Activated CD4-positive, CD25-positive, alpha-beta regulatory T cell (primary cell): ENCODE results near the gene CCDC150.
"Not testable (repeated sequence)": the region's sequence is repeated elsewhere in the genome, so short reads cannot be mapped to it uniquely, and the experiment has no call there.

Experiments used
- DNase-seq, 4 experiments: peaks; one replicate each; lab custom pipeline; 2025; lab: John Stamatoyannopoulos, UW

The CCDC150 gene

DNA sequence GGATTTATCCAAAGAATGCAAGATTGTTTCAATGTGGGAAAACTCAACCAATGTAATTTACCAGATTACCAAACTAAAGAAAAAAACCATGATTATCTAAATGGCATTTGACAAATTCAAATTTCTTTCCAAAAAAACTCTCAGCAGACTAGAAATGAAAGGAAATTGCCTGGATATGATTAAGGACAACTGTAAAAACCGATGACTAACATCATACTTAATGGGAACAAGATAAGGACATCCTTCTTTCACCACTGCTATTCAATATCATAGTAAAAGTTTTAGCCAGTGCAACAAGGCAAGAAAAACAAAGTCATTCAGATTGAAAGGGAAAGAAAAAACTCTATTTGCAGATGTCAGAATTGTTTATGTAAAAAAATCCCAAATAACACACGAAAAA, 4.4 kb upstream of the CCDC150 start:
- no peak for DNase-seq

DNA sequence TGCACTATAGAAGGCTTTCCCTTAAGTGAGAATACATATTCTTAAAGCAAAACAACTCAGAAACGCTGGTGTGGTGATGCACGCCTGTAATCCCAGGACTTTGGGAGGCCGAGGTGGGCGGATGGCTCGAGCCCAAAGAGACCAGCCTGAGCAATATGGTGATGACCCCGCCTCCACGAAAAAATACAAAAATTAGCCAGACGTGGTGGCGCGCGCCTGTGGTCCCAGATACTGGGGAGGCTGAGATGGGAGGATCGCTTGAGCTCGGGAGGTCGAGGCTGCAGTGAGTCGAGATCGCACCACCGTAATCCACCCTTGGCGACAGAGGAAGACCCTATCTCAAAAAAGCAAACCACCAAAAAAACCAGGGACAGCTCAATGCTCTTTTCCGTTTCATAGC, 750 bp upstream of the CCDC150 start:
- DNase-seq: no peak

DNA sequence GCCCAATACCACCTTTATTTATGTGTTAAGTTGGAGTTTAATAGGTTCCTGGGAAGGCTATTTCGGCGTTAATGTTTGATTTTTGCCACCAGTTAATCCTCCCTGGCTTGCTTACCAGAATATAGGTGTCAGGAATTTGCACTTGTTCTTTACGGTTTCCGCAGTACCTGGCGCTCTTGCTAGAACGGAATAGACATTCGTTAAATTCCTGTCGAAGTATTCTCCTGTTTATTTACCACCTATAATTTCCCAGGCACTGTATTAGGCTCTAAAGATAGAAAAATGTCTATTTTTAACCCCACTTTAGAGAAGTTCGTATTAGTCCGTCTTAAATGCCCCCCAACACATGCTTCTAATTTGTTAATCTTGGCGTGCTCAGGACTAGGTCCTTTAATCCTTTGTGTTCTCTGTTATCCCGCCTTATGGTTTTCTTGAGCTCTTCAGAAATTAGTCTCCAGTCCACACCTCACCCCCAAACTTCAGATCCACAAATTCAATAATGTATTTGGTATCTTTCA, 575 bp downstream of the CCDC150 start:
- DNase-seq: no peak

DNA sequence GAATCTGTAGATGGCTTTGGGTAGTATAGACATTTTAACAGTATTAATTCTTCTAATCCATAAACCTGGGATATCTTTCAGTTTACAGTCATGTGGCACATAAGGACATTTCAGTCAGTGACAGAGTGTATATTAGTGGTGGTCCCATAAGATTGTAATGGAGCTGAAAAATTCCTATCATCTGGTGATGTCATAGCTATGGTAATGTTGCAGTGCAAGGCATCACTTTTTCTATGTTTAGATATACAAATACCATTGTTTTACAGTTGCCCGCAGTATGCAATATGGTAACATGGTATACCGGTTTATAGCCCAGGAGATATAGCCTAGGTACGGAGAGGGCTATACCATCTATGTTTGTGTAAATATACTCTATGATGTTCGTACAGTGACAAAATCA, 9.7 kb downstream of the CCDC150 start:
- DNase-seq: no peak

DNA sequence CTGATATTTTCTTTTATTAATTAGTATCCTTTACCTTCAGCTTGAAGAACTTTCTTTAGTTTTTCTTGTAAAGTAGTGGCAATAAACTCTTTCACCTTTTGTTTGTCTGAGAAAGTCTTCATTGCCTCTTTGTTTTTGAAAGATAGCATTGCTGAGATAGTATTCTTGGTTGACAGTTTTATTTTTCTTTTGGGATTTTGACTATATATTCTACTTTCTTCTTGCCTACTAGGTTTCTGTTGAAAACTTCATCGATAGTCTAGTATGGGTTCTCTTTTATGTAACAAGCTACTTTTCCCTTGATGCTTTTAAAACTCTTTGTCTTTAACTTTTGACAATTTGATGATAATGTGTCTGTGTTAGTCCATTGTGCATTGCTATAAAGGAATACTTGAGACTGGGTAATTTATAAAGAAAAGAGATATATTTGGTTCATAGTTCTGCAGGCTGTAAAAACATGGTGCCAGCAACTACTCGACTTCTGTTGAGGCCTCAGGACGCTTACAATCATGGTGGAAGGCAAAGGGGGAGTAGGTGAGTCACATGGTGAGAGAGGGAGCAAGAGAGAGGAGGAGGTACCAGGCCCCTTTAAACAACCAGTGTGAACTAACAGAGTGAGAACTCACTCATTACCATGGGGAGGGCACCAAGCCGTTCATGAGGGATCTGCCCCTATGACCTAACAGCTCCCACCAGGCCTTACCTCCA, 12.0 kb downstream of the CCDC150 start:
- DNase-seq: no peak

DNA sequence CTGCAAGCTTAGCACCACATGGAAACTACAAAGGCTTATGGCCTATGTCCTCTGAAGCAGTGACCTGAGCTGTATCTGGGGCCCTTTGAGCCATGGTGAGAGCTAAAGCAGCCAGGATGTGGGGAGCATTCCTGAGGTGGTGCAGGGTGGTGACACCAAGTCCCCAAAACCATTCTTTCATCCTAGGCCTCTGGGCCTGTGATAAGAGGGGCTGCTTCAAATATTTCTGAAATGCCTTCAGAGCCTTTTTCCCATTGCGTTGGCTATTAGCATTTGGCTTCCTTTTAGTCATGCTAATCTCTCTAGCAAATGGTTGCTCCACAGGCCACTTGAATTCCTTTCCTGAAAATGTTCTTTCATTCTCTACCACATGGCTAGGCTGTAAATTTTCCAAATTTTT, 13.4 kb downstream of the CCDC150 start:
- DNase-seq: no peak

DNA sequence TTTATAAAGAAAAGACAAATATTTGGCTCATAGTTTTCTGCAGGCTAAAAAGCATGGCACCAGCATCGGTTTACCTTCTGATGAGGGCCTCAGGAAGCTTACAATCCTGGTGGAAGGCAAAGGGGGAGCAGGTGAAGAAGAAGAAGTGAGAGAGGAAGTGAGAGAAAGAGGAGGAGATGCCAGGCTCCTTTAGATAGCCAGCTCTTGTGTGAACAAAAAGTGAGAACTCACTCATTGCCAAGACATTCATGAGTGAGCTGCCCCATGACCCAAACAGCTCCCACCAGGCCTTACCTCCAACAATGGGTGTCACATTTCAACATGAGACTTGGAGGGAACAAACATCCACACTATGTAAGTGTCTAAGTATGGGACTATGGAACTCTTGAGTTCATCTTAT, 14.3 kb downstream of the CCDC150 start:
- no peak for DNase-seq

DNA sequence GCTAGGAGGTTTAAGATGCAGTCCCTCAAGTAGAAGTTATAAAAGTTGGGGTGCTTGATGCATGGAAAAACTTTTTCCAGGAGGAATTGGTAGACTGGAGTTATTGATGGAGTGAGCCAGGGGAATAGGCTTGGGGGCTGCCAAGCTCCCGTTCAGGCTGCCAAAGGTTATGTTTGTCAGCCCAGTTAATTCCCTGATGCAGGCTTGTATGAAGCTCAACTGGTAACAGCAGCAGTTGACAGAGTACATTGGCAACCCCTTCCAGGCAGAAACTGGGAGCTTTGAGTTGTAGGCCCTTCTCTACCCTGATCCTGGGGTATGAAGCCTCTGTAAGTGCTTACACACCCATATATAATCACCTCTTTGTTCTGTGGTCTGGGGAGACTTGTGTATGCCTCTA, 16.2 kb downstream of the CCDC150 start:
- DNase-seq: no peak

DNA sequence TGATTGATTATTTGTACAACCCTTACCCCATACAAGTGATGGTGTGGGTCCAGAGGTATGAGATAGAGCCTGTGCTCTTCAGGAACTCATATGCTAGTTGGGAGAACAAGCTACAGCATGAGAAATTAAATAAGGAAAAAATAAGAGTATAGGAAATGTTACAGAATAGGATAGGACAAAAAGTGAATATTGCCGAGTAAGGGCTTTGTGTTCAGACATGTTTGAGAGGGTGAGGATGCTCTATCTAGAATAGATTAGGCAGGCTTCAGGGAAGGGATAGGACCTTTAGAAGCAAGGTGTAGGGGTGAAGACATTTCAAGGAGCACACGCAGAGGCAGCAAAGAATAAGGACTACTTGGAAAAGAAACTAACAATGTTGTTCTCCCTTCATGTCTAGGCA, 17.8 kb downstream of the CCDC150 start:
- DNase-seq: no peak

DNA sequence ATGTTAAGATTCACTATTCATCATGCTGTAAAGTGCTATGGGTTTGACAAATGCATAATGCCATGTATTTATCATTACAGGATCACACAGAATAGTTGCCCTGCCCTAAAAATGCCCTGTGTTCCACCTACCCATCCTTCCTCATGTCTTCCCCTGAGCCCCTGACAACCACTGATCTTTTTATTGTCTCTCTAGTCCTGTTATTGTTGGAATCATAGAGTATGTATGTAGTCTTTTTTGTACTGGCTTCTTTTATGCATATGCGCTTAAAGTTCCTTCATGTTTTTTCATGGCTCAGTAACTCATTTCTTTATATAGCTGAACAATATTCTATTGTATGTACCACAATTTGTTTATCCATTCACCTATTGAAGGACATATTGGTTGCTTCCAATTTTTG, 20.3 kb downstream of the CCDC150 start:
- no peak for DNase-seq

DNA sequence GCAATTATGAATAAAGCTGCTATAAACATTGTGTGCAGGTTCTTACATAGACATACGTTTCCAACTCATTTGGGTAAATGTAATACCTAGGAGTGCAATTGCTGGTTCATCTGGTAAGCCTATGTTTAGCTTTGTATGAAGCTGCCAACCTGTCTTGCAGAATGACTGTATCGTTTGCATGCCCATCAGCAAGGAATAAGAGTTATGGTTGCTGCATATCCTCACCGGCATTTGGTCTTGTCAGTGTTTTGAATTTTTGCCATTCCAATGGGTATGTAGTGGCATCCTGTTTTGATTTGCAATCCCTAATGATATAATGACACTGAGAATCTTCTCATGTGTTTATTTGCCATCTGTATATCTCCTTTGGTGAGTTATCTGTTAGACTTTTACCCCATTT, 20.7 kb downstream of the CCDC150 start:
- DNase-seq: no peak

DNA sequence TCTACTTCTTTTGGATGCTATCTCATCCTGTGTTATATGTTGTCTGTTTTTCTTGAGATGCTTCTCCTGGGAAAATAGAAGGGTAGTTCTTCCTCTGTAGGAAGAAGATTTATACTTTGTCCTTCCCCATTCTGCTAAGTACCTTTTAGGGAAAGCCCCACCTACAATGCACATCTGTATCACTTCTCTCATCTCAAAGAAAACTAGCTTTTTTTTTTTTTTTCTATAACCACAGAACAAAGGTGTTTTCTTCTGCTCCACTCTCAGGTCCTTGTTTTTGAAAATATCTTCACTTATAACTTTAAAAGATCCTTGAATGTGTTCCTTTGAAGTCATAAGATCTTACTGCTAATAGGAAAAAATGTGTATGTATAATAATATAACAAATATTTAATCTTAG, 30.8 kb downstream of the CCDC150 start:
- DNase-seq: no peak

DNA sequence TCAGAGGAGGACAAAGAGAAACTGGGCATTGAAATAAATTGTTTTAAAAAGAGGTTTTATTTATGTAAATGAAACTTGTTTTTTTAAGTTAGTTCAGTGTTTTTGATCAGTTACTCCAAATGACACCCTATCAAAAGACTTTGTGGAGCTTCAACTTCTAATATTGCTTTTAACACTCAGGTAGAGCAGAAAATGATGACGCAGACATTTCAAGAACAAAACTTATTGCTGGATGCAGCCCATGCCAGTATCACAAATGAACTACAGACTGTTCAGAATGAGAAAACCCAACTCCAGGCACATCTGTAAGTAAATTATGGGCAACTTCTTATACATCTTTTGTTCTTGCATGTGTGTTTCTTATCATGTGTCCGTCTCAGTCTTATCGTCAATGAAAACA, 36.4 kb downstream of the CCDC150 start:
- no peak for DNase-seq

DNA sequence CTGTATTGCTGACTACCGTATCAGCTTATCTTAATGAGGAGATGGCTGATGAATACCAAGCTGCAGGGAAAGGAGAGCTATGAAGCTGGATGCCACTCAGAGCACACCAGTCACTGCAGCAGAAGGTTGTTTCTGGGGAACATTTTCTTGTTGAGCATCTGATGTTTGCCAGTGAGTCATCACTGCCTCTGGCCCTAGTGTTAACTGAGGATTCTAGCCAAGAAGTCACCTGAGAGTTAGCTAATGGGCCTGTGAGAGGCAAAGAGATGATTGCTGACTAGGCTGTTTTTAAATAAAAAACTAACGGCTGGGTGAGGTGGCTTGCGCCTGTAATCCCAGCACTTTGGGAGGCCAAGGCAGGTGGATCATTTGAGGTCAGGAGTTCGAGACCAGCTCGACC, 37.9 kb downstream of the CCDC150 start:
- DNase-seq: no peak

DNA sequence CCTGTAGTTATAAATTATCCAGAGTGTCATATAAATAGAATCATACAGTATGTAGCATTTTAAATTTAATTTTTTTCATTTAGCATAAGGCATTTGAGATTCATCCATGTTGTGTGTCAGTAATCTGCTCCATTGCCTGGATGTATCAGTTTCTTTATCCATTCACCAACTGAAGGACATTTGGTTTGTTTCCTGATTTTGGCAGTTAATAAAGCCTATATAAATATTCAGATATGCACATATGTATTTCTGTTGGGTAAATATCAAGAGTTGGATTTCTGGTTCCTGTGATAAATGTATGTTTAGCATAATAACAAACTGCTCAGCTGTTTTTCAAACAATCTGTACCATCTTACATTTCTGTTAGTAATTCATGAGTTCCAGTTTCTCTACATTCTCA, 39.9 kb downstream of the CCDC150 start:
- DNase-seq: no peak

DNA sequence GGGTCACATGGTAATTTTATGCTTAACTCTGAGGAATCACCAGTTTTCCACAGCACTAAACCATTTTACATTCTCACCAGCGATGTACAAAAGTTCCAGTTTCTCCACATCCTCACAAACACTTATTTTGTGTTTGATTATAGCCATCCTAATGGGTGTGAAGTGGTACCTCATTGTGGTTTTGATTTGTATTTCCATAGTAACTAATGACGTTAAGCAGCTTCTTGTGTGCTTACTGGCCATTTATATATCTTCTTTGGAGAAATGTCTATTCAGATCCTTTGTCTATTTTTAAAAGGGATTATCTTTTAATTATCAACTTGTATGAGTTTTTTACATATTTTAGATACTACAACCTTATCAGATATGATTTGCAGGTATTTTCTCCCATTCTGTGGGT, 42.0 kb downstream of the CCDC150 start:
- DNase-seq: no peak

DNA sequence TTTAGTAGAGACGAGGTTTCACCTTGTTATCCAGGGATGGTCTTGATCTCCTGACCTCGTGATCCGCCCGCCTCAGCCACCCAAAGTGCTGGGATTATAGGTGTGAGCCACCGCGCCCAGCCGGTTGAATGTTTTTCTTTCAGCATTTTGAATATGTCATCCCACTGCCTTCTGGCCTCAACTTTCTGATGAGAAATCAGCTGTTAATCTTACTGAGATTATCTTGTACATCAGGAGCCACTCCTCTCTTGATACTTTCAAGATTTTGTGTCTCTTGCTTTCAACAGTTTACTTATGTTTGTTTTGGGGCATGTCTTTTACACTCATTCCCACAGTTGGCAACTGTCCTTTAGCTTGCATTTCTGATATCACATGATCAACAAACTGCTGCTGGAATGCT, 46.3 kb downstream of the CCDC150 start:
- DNase-seq: no peak

DNA sequence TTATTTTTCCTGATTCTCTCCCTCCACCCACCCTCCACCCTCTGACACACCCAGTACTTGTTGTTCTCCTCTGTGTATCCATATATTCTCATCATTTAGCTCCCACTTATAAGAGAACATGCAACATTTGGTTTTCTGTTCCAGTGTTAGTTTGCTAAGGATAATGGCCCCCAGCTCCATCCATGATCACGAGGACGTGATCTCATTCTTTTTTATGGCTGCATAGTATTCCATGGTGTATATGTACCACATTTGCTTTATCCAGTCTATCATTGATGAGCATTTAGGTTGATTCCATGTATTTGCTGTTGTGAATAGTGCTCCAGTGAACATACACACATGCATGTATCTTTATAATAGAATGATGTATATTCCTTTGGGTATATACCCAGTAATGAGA, 47.2 kb downstream of the CCDC150 start:
- not testable (repeated sequence) for DNase-seq

DNA sequence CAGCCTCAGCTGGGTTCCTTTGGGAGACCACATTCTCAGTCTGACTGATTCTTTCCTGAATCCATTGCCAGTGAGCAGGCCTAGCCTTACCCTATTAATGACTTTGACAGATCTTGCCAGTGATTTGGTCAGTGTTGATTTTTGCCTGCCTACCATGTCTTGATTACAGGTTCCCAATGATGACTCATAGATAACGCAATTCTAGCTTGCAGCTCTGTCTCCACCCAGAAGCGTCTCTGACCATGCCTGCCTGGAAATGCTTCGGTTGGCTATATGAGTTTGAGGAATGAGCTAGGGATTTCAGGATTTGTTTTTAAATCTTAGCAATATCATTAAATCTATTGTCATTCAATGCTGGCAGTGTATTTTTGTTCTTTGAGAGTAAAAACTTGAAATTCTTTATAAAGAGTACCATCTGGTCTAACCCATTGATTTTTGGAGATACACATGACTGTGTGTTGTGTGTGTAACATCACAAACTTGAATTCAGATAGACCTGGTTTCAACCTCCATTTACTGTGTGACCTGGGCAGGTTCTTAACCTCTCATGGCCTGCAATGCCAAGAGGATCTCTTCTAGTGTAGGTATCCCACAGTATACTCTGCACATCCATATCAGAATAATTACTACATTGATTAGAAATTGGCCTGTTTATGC, 57.0 kb downstream of the CCDC150 start:
- no peak for DNase-seq

DNA sequence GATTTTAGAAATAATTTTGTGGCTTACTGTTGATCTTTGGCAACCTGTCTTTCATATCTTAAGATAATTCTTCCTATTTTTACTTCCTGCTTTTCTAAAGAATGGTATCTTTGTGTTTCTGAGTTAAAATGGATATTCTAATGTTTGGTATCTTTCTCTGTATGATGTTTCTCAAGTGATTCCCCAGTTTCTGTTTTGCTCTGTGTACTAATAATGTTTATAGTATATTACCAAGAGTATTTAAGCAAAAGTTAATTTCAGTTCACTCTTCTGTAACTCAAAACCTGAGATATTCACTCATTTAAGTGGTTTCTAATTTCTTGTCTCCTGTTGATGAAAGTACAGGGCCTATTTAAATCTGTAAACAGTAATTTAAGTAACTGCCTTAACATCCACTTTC, 58.3 kb downstream of the CCDC150 start:
- no peak for DNase-seq

DNA sequence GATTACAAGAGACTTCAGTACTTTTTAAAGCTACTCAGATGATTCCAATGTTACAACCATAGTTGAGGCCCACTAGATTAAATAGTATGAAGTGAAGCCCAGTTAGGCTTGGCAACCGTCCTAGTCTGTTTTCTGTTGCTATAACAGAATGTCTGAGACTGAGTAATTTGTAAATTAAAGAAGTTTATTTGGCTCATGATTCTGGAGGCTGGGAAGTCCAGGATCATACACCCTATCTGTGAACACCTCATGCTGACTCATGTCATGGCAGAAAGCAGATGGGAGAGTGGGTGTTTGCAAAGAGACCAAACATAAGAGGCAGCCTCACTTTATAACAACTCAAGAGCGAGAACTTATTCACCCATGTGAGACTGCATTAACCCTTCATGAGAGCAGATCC, 63.1 kb downstream of the CCDC150 start:
- DNase-seq: no peak

DNA sequence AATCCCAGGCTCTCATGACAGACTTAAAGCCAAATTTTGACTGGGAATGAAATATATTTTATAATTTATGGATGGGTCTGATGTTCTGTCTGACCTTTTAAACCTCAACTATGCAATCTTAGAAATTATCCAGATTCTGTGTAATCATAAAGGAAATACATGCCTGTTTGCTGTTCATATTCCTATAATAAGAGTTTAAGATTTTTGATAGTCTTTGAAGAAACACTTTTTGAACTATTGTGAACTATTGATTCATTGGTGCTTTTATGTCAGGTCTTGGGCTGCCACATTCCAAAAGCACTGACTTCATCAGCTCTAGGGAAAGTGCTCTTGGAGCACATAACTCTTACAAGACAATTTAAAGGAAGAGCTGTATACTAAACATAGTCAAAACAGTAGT, 64.2 kb downstream of the CCDC150 start:
- no peak for DNase-seq

DNA sequence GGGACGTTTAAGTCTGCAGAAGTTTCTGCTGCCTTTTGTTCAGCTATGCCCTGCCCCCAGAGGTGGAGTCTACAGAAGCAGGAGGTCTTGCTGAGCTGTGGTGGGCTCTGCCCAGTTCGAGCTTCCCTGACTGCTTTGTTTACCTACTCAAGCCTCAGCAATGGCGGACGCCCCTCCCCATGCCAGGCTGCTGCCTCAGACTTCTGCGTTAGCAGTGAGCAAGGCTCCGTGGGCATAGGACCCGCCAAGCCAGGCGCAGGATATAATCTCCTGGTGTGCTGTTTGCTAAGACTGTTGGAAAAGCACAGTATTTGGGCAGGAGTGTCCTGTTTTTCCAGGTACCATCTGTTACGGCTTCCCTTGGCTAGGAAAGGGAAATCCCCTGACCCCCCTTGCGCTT, 70.5 kb downstream of the CCDC150 start:
- not testable (repeated sequence) for DNase-seq

DNA sequence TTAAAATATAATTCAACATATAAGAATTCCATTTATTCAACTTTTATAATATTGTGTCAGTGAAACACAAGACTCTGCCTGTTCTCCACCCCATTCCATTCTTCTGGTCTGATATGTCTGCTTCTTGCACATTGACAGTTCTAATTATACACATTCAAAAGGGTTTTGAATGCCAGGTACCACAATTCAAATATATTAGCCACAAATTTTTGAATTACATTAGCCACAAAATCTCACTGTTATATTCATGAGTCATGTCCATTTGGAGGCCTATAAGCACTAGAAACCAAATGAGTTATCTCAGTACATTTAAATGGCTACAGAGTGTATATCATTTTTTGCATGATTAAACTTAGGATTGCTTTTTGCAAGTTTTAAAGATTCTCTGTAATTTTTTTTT, 72.1 kb downstream of the CCDC150 start:
- DNase-seq: no peak
